ENCODE data around the gene POMGNT2. TPM values are rescaled to one million over a fixed set of nuclear protein-coding genes. Genes with fewer than 3 reads are reported as not detected.

Gene POMGNT2
- total and polyA plus RNA-seq, 3 donors from 2014 or later: 33.2 to 45.7 (median 38.6) TPM

GRCh38 chr3:43062564-43063040 lies 43.3 kb downstream of the POMGNT2 start:
- TF ChIP-seq POLR2A (IDR thresholded peaks at IDR 0.05) (no peak), CTCF (IDR thresholded peaks at IDR 0.05) (no peak)
- WGBS, 2 donors: 66 to 74% methylated on average over 5 to 8 of the region's 8 CpGs
- no peaks in the 10 kb centered on the region for H3K9me3 ChIP-seq
- no peak overlapping the region for H3K27ac ChIP-seq
- intact Hi-C loops (cut with DNase I; ENCODE audit: low total_unique reads): no loop called here
- no peak for DNase-seq
- no peaks in the 10 kb centered on the region for H3K36me3 ChIP-seq (ENCODE audit: low read depth, missing control alignments)
- no peaks in the 10 kb centered on the region for H3K27me3 ChIP-seq
- H3K4me1 ChIP-seq: no peaks in the 10 kb centered on the region
- H3K4me3 ChIP-seq: no peak overlapping the region

GRCh38 chr3:43062040-43062563 lies 43.8 kb downstream of the POMGNT2 start:
- TF ChIP-seq CTCF (IDR thresholded peaks at IDR 0.05) (no peak), POLR2A (IDR thresholded peaks at IDR 0.05) (no peak)
- Histone ChIP-seq H3K4me3 (no peak overlapping the region), H3K4me1 (no peaks in the 10 kb centered on the region), H3K27ac (no peak overlapping the region), H3K36me3 (ENCODE audit: low read depth, missing control alignments) (no peaks in the 10 kb centered on the region), H3K9me3 (no peaks in the 10 kb centered on the region), H3K27me3 (no peaks in the 10 kb centered on the region)
- DNase-seq: no peak
- intact Hi-C loops (cut with DNase I; ENCODE audit: low total_unique reads): no loop called here
- 93 to 94% methylated on average over 5 of the region's 5 CpGs for WGBS, 2 donors

GRCh38 chr3:43061101-43061895 lies 44.6 kb downstream of the POMGNT2 start:
- Histone ChIP-seq H3K27me3 (no peaks in the 10 kb centered on the region), H3K27ac (no peak overlapping the region), H3K4me1 (no peaks in the 10 kb centered on the region), H3K36me3 (ENCODE audit: low read depth, missing control alignments) (no peaks in the 10 kb centered on the region), H3K4me3 (no peak overlapping the region), H3K9me3 (no peaks in the 10 kb centered on the region)
- TF ChIP-seq POLR2A (IDR thresholded peaks at IDR 0.05) (no peak), CTCF (IDR thresholded peaks at IDR 0.05) (no peak)
- WGBS, 2 donors: 82 to 89% methylated on average over 8 of the region's 8 CpGs
- no peak for DNase-seq
- intact Hi-C loops (cut with DNase I; ENCODE audit: low total_unique reads): no loop called here

- TF ChIP-seq CTCF (IDR thresholded peaks at IDR 0.05): no peak
- no peak for TF ChIP-seq POLR2A (IDR thresholded peaks at IDR 0.05)
- WGBS, 2 donors: 86 to 87% methylated on average over 1 of the region's 1 CpG
- intact Hi-C loops (cut with DNase I; ENCODE audit: low total_unique reads): no loop called here
- Histone ChIP-seq H3K4me3 (no peak overlapping the region), H3K4me1 (no peaks in the 10 kb centered on the region), H3K27ac (no peak overlapping the region), H3K36me3 (ENCODE audit: low read depth, missing control alignments) (no peaks in the 10 kb centered on the region), H3K27me3 (no peaks in the 10 kb centered on the region), H3K9me3 (no peaks in the 10 kb centered on the region)
- DNase-seq: no peak
These were observed 46.4 kb downstream of the POMGNT2 start for GRCh38 chr3:43059456-43059855.

Measured in testis (tissue), 3 donors.